Renal pelvis (tissue), 4 donors: ENCODE measurements around the gene GATB. TPM values are rescaled to one million over a fixed set of nuclear protein-coding genes. Genes with fewer than 3 reads are reported as not detected.

Experiments
- DNase-seq: peaks from one replicate; pipeline ENCODE4 v3.0.0-alpha.2; 2013
- polyA plus RNA-seq, 3 donors: library from polyadenylated mRNA; unstranded; fragments of 120-200 nt; gene quantifications; one replicate each; pipeline ENCODE4 v1.2.1, GENCODE V29; 2013; ENCODE audit not compliant: insufficient read length in 3 of 3

Gene GATB
- polyA plus RNA-seq, 3 donors, result 32.3 to 37.8 (median 34.6) TPM

DNA sequence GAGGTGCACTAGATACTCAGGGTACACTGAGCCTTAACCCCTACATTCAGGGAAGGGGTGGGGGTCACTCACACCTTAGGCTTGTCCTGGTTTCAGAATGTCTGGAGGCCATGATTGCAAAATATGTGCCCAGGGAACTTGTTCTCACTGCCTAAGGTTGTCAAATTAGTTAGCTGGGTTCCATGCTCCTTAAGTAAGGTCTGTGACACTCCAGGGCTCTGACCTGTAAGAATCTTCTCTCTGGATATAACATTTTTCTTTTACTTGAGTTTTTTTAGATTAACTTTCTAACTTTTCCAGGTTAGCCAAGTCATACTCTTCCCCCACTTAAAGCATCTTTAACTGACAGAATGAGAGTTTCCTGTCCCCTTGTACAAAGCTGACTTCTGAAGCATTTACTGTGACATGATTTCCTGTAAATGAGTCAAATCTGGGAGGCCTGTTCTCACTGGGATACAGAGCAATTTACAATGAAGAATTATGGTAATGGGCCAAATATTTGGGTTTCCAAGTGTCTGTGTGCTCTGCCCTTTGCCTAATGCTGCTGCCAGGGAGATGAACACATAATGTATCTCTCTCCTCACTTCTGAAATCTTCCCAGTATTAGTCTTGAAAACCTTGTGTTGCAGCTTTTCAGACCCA is 101.7 kb downstream of the GATB start:
- no peak for DNase-seq

DNA sequence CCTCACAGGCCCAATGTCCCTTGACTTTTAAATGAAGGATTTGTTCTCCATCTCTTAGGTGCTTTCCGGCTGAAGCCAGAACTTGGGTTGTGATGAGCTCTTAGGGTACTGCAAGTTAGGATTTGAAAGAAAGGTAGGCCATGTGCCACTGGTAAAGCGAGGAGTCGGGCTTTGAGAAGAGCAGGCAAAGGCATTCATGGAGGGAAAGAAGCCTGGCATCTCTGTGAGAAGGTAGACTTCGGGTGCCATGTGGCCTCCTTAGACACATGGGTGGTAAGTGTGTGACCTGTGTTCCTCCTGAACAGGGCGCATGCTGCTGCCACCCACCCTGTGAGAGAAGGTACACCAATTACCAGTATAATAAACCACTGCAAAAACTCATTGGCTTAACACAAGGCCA is 102.9 kb downstream of the GATB start:
- DNase-seq, result no peak

DNA sequence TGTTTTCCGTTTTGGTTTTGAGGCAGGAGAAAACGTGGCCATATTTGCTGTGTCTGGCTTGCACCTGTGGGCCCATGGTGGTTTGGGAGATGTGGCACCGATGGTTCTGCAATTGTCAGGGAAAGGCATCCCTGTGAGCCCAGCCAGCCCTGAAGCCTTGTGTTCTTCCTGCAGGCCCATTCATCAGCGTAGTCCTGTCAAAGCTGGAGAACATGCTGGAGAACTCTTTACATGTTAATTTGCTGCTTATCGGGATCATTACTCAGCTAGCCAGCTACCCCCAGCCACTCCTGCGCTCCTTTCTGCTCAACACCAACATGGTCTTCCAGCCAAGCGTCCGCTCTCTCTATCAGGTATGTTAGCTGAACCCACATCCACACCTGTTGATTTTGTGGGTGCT is 104.7 kb downstream of the GATB start:
- DNase-seq, result no peak

DNA sequence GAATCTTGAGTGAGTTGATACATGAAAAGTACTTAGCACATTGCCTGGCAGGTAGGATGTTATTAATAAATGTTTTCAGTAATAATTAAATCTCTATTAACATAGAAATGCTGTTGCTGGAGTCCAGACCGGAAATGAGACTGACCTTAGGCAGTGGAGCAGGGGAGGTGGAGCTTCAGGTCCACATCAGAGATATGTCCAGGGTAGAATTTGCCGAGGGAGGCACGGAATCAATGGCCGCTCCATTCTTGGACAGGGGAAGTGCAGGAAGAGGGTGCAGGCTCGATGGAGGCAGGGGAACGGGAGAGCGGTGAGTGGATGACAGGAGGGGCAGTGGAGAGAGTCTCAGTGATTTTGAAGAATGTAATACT is 107.3 kb downstream of the GATB start:
- no peak for DNase-seq

DNA sequence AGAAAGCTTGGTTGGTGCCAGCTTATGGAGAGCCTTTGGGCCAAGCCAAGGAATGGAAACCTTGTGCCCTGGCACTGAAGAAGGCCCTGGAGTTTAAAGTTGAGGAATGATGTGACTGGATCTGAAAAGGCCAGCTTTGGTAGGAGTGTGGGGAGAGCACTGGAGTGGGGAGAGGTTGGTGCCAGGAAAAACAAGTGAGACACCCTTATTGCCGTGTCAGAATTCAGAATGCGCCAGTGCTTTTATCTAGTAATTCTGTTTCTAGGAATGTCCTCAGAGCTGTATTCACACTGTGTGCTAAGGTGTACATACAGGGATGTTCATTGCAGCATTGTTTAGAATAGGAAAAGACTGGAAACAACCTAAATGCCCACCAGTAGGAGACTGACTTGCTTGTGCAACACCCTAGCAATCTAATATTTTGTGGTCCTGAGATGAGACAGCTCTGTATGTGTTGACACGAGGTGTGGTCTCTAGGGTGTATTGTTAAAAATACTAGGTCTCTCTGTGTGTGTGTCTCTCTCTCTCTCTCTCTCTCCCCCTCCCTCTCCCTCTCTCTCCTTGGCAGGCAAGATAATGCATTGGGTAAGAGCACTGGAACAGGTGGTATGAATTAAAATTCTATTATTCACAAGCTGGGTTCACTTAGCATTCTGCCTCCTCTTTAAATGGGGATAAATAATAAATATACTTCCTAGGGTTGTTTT is 107.8 kb downstream of the GATB start:
- no peak for DNase-seq

DNA sequence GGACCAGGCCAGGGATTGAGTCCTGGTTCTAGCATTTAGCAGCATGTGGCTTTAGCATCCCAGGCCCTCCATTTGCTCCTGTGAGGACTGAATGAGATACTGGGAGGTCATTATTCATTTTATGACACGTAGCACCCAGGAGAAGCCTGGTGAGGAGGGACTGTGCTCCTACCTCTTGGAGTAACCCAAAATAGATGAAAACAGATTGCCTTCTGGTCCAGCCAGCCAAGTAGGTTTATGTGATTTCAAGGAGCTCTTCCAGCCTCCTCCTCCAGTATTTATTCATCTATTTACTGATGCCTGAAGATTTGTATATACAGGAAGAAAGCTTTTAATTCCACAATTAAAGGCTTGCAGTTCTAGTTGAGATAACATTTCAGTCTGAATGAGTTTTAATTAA is 109.3 kb downstream of the GATB start:
- DNase-seq, result no peak

DNA sequence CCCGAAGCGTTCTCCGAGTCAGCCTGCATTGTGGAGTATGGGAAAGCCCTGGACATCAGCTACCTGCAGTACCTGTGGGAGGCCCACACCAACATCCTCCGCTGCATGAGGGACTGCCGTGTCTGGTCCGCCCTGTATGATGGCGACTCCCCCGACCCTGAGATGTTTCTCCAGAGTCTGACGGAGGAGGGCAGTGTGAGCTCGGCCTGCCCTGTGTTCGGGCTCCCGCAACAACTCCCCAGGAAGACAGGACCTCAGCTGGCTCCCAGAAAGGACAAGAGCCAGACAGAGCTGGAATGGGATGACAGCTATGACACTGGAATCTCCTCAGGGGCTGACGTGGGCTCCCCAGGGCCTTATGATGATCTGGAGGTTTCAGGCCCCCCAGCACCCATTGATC is 111.3 kb downstream of the GATB start:
- no peak for DNase-seq

DNA sequence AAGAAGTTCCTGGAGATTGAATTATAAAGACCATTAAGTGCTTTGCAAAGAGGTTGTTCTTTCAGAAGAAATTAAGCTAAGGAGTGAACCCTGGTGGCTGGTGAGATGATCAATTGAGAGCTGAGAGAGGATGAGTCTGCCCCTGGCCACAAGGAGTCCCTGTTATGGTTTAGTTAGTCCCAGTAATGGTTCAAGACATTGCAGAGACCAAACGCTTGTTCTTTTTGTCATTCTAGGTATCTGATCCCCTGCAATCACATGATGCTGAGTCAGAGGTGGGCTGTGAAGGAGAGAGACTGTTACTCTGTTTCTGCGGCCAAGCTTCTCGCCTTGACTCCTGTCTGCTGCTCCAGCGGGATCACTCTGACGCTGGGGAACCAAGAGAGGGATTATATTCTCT is 114.5 kb downstream of the GATB start:
- DNase-seq, result no peak

DNA sequence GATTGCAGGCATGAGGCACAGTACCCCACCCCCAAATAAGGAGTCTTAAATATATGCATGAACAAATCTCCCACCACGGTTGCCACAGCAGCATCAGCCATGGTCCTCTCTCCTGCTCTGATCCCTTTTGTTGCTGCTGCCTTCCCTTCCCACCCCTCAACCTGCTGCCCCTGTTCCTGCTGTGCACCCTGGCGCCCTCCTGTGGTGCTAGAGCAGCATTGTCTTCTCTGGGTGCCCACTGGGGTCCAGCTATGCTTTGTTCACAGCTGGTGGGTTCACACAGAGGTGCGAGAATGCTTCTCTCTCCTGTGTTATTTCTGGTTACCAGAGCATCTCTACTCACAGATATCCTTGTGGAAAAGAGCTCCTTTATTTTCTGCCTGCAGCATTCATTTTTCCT is 116.2 kb downstream of the GATB start:
- no peak for DNase-seq

DNA sequence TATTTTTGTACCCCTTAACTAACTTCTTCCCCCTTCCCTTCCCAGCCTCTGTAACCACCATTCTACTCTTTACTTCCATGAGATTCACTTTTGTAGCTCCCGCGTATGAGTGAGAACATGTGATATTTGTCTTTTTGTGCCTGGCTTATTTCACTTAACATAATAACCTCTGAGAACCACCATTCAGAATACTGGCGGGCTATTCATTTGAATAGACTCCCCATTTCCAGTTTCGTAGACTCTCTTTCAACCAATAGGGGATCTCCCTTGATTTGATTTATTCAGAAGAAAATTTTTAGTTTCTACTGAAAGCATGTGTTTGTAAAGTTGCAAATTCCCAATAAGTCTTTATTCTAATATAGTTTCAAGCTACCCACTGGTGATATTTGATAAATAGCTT is 117.2 kb downstream of the GATB start:
- no peak for DNase-seq

DNA sequence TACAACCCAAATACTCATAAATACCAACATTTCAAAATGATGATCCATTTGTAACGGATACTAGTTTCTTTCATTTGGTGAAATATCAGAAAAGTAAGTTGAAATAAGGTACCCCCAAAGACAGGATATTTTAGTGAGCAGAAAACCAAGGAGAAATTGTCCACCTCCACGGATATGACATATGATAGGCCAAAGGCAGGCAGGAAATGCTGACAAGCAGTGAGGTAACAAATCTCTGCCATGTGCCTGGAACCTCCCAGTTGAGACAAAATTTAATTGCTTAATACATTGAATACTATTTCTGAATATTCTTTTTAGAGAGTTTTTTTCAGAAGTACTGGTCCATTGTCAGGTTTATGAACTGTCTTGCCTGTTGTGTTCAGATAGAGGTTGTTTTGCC is 118.8 kb downstream of the GATB start:
- no peak for DNase-seq

DNA sequence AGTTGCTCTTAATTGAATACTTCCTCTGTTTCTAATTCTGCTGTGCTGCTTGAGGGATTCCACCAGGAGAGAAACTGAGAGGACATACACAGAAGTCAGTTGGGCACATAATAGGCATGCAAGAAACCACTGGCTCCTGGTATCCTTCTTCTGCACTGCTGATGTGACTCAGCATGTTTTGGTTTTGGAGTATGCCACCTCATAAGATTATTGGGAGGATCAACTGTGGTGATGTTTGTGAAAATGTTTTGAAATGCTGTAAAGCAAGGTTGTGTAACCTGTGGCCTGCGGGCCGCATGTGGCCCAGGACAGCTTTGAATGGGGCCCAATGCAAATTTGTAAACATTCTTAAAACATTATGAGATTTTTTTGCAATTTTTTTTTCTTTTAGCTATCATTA is 119.6 kb downstream of the GATB start:
- DNase-seq, result no peak

DNA sequence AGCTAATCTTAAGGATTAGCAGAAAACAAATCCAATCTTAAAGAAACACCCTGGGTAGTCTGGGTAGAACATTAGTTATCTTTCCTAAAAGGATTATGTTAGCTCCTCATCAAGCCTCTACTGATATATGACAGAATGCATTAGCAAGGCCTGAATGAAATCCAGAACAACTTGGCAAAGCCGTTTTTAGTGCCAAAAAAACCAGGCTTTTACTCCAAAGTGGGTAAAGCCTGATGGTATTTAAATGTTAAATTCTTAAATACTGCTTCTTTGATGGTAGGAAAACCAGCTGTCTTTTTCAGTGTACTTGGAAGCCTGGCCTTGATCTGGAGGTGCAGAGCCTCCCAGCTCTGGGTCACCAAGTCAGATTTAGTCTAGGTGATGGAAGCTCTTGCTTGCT is 120.4 kb downstream of the GATB start:
- DNase-seq, result no peak

DNA sequence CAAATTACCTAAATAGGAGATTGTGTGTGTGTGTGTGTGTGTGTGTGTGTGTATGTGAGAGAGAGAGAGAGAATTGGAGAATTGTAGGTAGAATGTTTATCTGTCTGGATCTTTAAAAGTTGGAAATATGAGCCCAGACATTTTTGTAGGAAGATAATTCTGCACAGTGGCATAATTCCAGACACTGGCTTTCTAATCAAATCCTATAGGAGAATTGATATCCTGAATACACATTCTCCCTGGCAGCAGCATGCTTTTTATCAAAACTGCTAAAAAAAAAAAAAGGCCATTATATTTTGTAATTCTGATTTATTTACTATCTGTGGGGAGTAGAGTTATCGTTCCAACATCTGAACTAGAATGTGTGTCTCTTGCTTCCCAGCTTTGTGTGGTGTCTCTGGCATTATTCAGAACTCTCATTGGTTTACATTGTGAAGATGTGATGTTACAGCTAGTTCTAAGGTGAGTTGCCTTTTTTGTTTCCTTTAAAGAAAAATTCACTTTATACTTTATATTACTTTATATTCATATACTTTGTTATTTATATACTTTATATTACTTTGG is 122.4 kb downstream of the GATB start:
- no peak for DNase-seq

DNA sequence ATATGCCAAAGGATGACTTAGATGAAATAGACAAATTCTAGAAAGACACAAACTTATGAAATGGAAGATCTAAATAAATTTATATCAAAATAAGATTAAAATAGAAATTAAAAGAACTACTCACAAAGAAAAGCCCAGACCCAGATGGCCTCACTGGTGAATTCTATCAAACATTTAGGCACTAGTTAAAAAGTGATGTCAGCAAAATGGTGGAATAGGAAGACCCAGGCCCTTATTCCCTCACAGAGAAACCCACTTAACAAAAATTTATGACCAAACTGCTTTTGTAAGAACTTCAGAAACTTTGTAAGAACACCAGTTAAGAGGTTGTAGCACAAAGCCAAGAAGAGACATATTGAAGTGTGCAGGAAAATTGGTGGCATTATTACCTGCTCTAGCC is 129.5 kb downstream of the GATB start:
- DNase-seq, result no peak

DNA sequence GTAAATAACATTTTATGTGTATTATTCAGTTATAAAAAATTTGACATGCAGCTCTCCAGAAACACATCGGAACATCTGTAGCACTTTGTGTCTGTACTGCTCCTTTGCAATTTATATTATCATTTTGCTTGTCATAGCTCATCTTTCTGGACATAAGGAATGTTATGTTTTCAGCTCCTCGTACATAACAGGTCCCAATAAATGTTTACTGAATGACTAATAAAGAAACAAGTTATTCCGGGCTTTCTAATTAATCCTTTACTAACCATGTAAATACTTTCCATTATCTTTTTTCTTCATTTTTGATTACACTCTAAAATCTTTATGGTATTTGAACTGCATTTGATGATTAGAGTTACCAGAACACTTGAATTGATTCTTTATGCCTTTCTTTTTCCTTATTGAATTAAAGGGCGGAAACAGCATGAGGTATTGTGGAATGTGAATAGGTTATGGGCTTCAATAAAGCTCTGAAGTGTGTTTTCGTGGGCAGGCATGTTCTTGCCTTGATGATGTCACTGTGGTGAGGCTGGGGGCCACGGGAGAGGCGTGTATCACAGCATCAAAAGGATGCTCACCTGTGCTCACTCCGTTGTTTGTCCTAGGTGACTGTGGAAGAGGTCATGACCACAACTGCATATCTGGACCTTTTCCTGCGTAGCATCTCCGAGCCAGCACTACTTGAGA is 131.6 kb downstream of the GATB start:
- DNase-seq, result no peak

DNA sequence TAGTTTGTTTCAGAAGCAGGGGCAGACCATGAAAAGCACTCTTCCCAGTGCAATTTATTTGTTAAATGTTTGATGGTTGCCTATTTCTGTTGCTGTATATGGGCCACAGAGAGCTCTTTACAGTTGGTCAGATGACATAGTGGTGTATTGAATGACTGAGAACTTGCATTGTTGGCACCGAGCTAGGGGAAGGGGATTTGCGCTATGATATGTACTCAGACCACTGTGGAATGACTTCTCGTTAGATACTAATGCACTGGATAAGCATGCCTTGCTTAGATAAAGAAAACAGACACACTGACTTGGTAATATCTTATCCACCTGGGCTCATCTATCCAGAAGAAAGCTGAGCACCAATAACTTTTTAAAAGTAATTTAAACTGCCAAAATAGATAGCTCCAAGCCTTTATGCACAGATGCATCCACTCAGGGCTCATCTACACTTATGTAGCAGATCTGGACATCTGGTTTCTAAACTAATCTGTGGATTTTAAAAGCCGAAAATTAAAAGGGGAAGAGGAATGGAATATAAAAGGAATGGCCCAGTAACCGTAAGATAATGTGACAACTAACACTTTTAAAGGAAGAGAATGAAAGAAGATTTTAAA is 132.7 kb downstream of the GATB start:
- no peak for DNase-seq

DNA sequence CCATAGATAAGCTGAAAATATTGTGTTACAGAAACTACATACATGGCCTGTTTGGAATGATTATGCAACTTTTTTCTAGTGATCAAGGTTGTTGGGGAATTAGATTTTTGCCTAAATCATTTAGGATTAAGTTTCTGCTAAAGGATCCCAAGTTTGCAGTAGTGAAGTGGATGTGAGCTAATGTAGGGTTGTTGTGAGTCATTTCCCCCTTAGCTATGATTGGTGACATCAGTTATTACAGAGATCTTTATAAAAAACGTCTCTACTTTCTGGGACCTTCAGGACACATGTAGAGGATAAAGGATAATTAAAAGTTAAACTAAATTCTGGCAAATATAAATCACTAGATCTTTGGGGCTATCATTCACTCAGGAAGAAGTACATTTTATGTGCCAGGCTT is 133.3 kb downstream of the GATB start:
- no peak for DNase-seq

DNA sequence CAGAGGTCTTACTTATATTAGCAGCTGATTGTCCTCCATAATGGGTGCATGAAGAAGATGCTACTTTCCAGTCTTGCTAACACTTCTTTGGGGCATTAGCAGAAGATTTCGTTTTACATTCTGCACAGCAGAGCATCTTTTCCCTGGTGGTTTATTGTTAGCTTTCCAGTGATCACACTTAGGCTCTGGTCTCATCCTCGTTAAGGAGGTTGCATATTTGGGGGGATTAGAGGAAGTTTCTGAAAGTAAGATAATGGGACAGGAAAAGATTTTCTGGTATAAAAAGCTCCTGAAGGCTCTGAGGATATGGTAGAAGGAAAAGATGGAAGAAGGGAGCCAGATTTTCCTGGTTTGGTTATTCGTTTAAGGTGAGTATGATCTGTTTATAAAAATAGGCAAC is 134.1 kb downstream of the GATB start:
- DNase-seq, result no peak

DNA sequence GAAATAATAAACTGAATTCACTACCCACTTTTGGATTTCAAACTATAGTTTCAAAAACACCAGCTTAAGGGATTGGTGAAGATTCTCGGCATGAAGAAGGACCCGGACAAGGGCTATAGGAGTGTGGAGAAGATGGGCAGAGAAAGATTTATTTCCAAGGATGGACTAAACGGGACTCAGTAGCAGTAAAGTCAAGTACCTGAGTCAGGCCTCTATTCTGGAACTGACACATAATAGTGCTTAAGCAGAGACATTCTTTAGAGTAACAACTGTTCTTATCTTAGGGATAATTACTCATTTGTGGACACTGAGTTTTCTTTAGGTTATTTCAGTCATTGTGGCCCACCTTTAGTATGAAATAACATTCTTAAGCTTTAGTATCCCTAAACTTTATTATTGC is 134.6 kb downstream of the GATB start:
- no peak for DNase-seq

DNA sequence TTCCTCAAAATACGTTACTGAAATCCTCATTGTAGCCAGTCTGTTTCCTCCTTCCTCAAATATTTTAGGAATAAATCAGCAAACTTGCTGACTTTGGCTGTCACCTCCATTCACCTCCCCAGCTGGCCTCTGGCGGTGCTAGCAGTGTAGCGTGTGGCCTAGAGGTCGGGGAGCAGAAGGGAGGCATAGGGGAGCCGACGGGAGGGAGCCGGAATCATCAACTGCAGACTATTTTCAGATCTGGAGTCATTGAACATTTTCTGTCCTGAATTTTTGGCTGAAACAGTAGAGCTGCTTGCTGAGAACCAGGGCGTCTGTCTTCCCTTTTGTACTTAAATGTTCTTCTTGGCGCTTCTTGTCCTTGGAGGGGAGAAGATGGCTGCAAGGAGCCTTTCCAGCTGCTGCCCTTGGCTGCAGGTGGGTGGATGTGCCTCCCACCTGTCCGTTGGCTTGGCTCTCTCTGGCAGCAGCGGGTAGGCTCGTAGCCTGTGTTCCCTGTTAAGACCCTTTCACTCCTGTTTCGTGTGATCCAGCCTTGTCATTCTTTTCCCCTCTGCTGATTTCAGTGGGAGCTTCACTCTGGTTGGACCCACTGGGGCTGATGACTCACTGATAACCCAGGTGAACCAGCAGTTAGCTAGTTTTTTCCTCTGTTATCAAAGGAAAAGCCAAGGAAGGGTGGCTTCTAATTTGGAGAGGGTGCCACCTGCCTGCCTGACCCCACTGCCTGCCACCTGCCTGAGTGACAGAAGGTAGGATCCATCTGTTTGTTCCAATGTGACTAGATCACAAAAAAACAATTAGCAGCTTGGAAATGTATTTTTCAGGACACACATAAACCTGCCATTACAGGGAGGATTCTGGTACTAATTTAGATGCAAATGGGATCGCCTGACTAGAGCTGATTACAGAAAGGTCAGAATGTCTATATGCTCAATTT is 135.9 kb downstream of the GATB start:
- peak; percentile 14 for DNase-seq
